H1 (cell line): Measurements from ENCODE around the gene EEPD1. TPM values are rescaled to one million over a fixed set of nuclear protein-coding genes. Genes with fewer than 3 reads are reported as not detected.

Experiments used
- CTCF ChIA-PET: fragments of 300-600 bp; sonication (Branson Sonifier 250); formaldehyde crosslinking; loops from one replicate; lab custom pipeline; 2021; ENCODE audit not compliant: partially characterized antibody; lab: Charles Lee
- POLR2A ChIA-PET: fragments of 300-600 bp; sonication (Branson Sonifier 250); formaldehyde crosslinking; loops from one replicate; lab custom pipeline; 2021; ENCODE audit warnings: inconsistent platforms; ENCODE audit not compliant: partially characterized antibody; lab: Charles Lee
- DNase-seq, 2 experiments: peaks; one replicate each; pipeline versions ENCODE4 v3.0.0 to v3.0.0-alpha.2; 2010 to 2022; ENCODE audit warnings: low spot score in 2 of 2, low read depth in 1 of 2, mixed read lengths in 1 of 2
- FAIRE-seq: peaks from 2 replicates; lab custom pipeline; 2011; peaks lifted over from hg19 to GRCh38; lab: Jason Lieb, UNC
- H2AFZ ChIP-seq: 2 replicates; pipeline ENCODE4 v1.8.1; 2012; ENCODE audit warnings: low read length, inconsistent platforms
- H2AK5ac ChIP-seq: 2 replicates; pipeline ENCODE4 v1.6.1; 2013; ENCODE audit warnings: low read depth, low read length
- H2BK120ac ChIP-seq: replicated peaks from 2 replicates; pipeline ENCODE3; 2013; ENCODE audit warnings: low read depth, low read length, inconsistent platforms
- H2BK12ac ChIP-seq: 2 replicates; pipeline ENCODE4 v1.6.1; 2013; ENCODE audit warnings: low read depth, low read length
- H2BK15ac ChIP-seq: 2 replicates; pipeline ENCODE4 v1.6.1; 2013; ENCODE audit warnings: low read length
- H2BK20ac ChIP-seq: 2 replicates; pipeline ENCODE4 v1.6.1; 2013; ENCODE audit warnings: low read length
- H2BK5ac ChIP-seq: 2 replicates; pipeline ENCODE4 v1.6.1; 2013; ENCODE audit warnings: low read depth, low read length
- H3K14ac ChIP-seq: 2 replicates; pipeline ENCODE4 v1.6.1; 2013; ENCODE audit warnings: inconsistent platforms; ENCODE audit not compliant: insufficient read length
- H3K18ac ChIP-seq: 2 replicates; pipeline ENCODE4 v1.6.1; 2013; ENCODE audit warnings: low read length; ENCODE audit errors: extremely low read depth
- H3K23ac ChIP-seq: 2 replicates; pipeline ENCODE4 v1.6.1; 2013; ENCODE audit warnings: inconsistent platforms; ENCODE audit not compliant: insufficient read length
- H3K23me2 ChIP-seq: 2 replicates; pipeline ENCODE4 v1.6.1; 2013; ENCODE audit warnings: low read depth, low read length
- H3K27ac ChIP-seq: 2 replicates; pipeline ENCODE4 v1.6.1; 2011; ENCODE audit warnings: low read depth, low read length, inconsistent platforms
- H3K27me3 ChIP-seq, 4 experiments: replicated peaks in 1 of 4; 1 replicate in 1 of 4; 2 replicates in 3 of 4; pipeline versions ENCODE4 v1.6.1 to v1.8.1; 2011 to 2013; ENCODE audit warnings: low read length in 3 of 4, mild to moderate bottlenecking in 3 of 4, inconsistent platforms in 2 of 4, mixed read lengths in 2 of 4, moderate library complexity in 1 of 4; ENCODE audit not compliant: control insufficient read depth in 3 of 4, insufficient read depth in 3 of 4; ENCODE audit errors: extremely low read depth in 1 of 4
- H3K36me3 ChIP-seq, 4 experiments: 2 replicates each; pipeline versions ENCODE4 v1.6.1 to v1.8.1; 2011 to 2013; ENCODE audit warnings: mild to moderate bottlenecking in 4 of 4, low read length in 3 of 4, moderate library complexity in 2 of 4, control low read depth in 1 of 4, inconsistent platforms in 1 of 4; ENCODE audit not compliant: insufficient read depth in 4 of 4, control insufficient read depth in 2 of 4
- H3K4ac ChIP-seq: replicated peaks from 2 replicates; pipeline ENCODE3; 2013; ENCODE audit warnings: low read length, low read depth, mixed read lengths, inconsistent platforms; ENCODE audit not compliant: insufficient read length
- H3K4me1 ChIP-seq, 4 experiments: replicated peaks in 1 of 4; 1 replicate in 1 of 4; 2 replicates in 3 of 4; pipeline versions ENCODE4 v1.6.1 to v1.8.1; 2011 to 2013; ENCODE audit warnings: low read length in 3 of 4, inconsistent platforms in 2 of 4, mixed read lengths in 1 of 4; ENCODE audit not compliant: insufficient read depth in 4 of 4, control insufficient read depth in 3 of 4
- H3K4me2 ChIP-seq, 2 experiments: 2 replicates each; pipeline versions ENCODE4 v1.6.1 to v1.8.1; 2011 to 2013; ENCODE audit warnings: low read depth in 2 of 2, low read length in 2 of 2, control low read depth in 1 of 2, inconsistent platforms in 1 of 2, mild to moderate bottlenecking in 1 of 2; ENCODE audit not compliant: insufficient read depth in 1 of 2
- H3K4me3 ChIP-seq, 4 experiments: fragments of 200-600, 300-600 bp in 1 of 4; sonication (generic), shearing (Covaris generic), sonication (Bioruptor Twin) in 1 of 4; 2 replicates each; pipeline versions ENCODE4 v1.5.1 to v1.8.1; 2011 to 2016; ENCODE audit warnings: low read length in 4 of 4, low read depth in 3 of 4, control low read depth in 2 of 4, inconsistent platforms in 2 of 4, mild to moderate bottlenecking in 2 of 4, mixed read lengths in 1 of 4, moderate library complexity in 1 of 4; ENCODE audit not compliant: insufficient read depth in 2 of 4; ENCODE audit errors: extremely low read depth in 1 of 4
- H3K56ac ChIP-seq: replicated peaks from 2 replicates; pipeline ENCODE3; 2013; ENCODE audit warnings: low read depth, mild to moderate bottlenecking, mixed read lengths, low read length, inconsistent platforms; ENCODE audit not compliant: insufficient read length
- H3K79me1 ChIP-seq: 2 replicates; pipeline ENCODE4 v1.6.1; 2013; ENCODE audit warnings: low read depth, low read length, control low read depth
- H3K79me2 ChIP-seq, 2 experiments: 2 replicates each; pipeline versions ENCODE4 v1.6.1 to v1.8.1; 2012 to 2013; ENCODE audit warnings: low read length in 2 of 2, mild to moderate bottlenecking in 2 of 2, inconsistent platforms in 1 of 2; ENCODE audit not compliant: insufficient read depth in 2 of 2, control insufficient read depth in 1 of 2
- H3K9ac ChIP-seq, 4 experiments: replicated peaks in 1 of 4; 1 replicate in 1 of 4; 2 replicates in 3 of 4; pipeline versions ENCODE4 v1.6.1 to v1.8.1; 2011 to 2013; ENCODE audit warnings: low read depth in 3 of 4, low read length in 3 of 4, control low read depth in 2 of 4, mild to moderate bottlenecking in 2 of 4, moderate library complexity in 2 of 4, inconsistent platforms in 1 of 4; ENCODE audit errors: extremely low read depth in 1 of 4
- H3K9me3 ChIP-seq, 2 experiments: 2 replicates each; pipeline versions ENCODE4 v1.6.1 to v1.8.1; 2012 to 2013; ENCODE audit warnings: mild to moderate bottlenecking in 2 of 2, moderate library complexity in 2 of 2, control low read depth in 1 of 2, inconsistent platforms in 1 of 2, low read depth in 1 of 2, low read length in 1 of 2, mixed read lengths in 1 of 2; ENCODE audit not compliant: insufficient read depth in 2 of 2
- H4K20me1 ChIP-seq, 2 experiments: replicated peaks in 1 of 2; 2 replicates each; pipeline versions ENCODE3 to v1.8.1; 2011 to 2013; ENCODE audit warnings: inconsistent platforms in 2 of 2, low read length in 2 of 2, mild to moderate bottlenecking in 1 of 2; ENCODE audit not compliant: insufficient read depth in 2 of 2, control insufficient read depth in 1 of 2
- H4K5ac ChIP-seq: 2 replicates; pipeline ENCODE4 v1.6.1; 2013; ENCODE audit warnings: low read length, low read depth, mixed read lengths, inconsistent platforms; ENCODE audit not compliant: insufficient read length
- H4K8ac ChIP-seq: 2 replicates; pipeline ENCODE4 v1.8.0; 2013; ENCODE audit warnings: mild to moderate bottlenecking, moderate library complexity, low read length, inconsistent platforms; ENCODE audit not compliant: insufficient read depth; ENCODE audit errors: extremely low read depth
- H4K91ac ChIP-seq: replicated peaks from 2 replicates; pipeline ENCODE3; 2013; ENCODE audit warnings: low read length, mixed read lengths, inconsistent platforms; ENCODE audit not compliant: insufficient read length
- CHD1 ChIP-seq: IDR thresholded peaks from 2 replicates; pipeline ENCODE4 v1.6.1; 2012; ENCODE audit warnings: low read depth, low read length, improper control_type of control experiment
- EGR1 ChIP-seq: IDR thresholded peaks from 2 replicates; pipeline ENCODE4 v1.6.1; 2011; ENCODE audit warnings: low read depth, low read length, borderline replicate concordance
- KDM5A ChIP-seq: fragments of 200-600 bp; IDR thresholded peaks from 2 replicates; pipeline ENCODE4 v1.7.1; 2012; ENCODE audit warnings: mild to moderate bottlenecking, low read length, inconsistent platforms, mixed read lengths
- RAD21 ChIP-seq, 2 experiments: IDR thresholded peaks in 1 of 2; conservative IDR thresholded peaks in 1 of 2; 2 replicates each; pipeline ENCODE4 v1.6.1; 2011; ENCODE audit warnings: low read depth in 2 of 2, low read length in 2 of 2, improper control_type of control experiment in 1 of 2, inconsistent platforms in 1 of 2, mild to moderate bottlenecking in 1 of 2, moderate library complexity in 1 of 2
- WGBS, 2 experiments: shearing (Covaris generic) in 1 of 2; methylation state at CpG; one replicate each; pipeline versions ENCODE4 v1.1.6 to v1.1.7; 2013 to 2015; ENCODE audit warnings: low lambda C conversion rate in 2 of 2, mixed read lengths in 2 of 2, inconsistent platforms in 1 of 2, low coverage in 1 of 2, missing lambda C conversion rate in 1 of 2; ENCODE audit not compliant: insufficient replicate concordance in 2 of 2, insufficient coverage in 1 of 2, insufficient read length in 1 of 2; ENCODE audit errors: extremely low coverage in 1 of 2, missing lambda C conversion rate in 1 of 2; 5-methylcytosine and 5-hydroxymethylcytosine counted together
- polyA plus RNA-seq, 7 experiments: library from polyadenylated mRNA; depleted of rRNA in 3 of 7; stranded (reverse) in 5 of 7; unstranded in 2 of 7; fragments of >200 nt in 5 of 7; fragments of 200-250 nt in 2 of 7; gene quantifications; 1 replicate in 5 of 7; 2 replicates in 1 of 7; 4 replicates in 1 of 7; pipeline versions ENCODE4 v1.2.1 to v1.2.3, GENCODE V29; 2011 to 2013; ENCODE audit warnings: missing spikeins in 2 of 7, mixed read lengths in 2 of 7
- total RNA-seq: library from RNA; stranded (reverse); fragmentation: NEBNext Ultra II Directional; extraction: Animal tissue kit (Norgen Biotek cat#: 25700); gene quantifications from 2 replicates; pipeline ENCODE4 v1.2.1, GENCODE V29; 2021

The EEPD1 gene
- total and polyA plus RNA-seq, 2 of the 8 experiments (the other 6 are each of a cell fraction or from before 2014, with no cell fraction given), result 3.1 to 7.8 TPM

DNA sequence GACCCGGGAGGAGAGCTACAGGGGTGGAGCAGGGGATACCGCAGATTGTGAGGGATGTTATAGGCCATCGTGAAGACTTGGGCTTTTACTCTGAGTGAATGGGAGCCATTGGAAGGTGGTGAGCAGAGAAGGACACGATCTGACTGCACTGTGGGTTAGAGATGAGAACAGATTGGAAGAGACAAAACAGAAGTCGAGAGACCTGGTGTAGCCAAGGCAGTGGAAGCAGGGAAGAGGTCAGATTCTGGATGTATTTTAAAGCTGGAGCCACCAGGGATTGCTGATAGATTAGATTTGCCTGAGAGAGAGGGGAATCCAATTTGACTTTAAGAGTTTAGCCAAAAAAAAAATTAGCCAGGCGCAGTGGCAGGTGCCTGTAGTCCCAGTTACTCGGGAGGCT is 21.6 kb upstream of the EEPD1 start:
- Histone ChIP-seq H3K56ac (no peak overlapping the region), H4K8ac (no peak overlapping the region), H3K23ac (no peak overlapping the region), H4K91ac (no peak overlapping the region), H2BK15ac (no peak overlapping the region), H3K4me3 (no peak overlapping the region), H3K18ac (no peak overlapping the region), H2AFZ (no peak overlapping the region), H2BK12ac (no peak overlapping the region), H3K4ac (no peak overlapping the region), H3K79me1 (no peaks in the 10 kb centered on the region), H3K36me3 (no peaks in the 10 kb centered on the region), H2BK20ac (no peak overlapping the region), H3K4me1 (no peaks in the 10 kb centered on the region), H2BK5ac (no peak overlapping the region), H3K4me2 (no peak overlapping the region), H3K27me3 (no peaks in the 10 kb centered on the region), H4K5ac (no peak overlapping the region), H3K79me2 (no peaks in the 10 kb centered on the region), H3K9me3 (no peaks in the 10 kb centered on the region), H3K9ac (no peak overlapping the region), H3K23me2 (no peaks in the 10 kb centered on the region), H2BK120ac (no peak overlapping the region), H3K14ac (no peak overlapping the region), H4K20me1 (no peaks in the 10 kb centered on the region), H3K27ac (no peak overlapping the region), H2AK5ac (no peak overlapping the region)
- ChIA-PET POLR2A (interaction anchor here (1.0 kb wide), 1 partner anchor 101 kb away, joined by 3 read pairs; no protein-coding TSS in a partner anchor), CTCF (interaction anchor here (0.7 to 2.1 kb wide), 16 partner anchors 10 to 225 kb away, joined by 3 to 11 read pairs (median 4); no protein-coding TSS in a partner anchor)
- DNase-seq (no peak), FAIRE-seq (no peak)
- WGBS, 2 experiments, result 83% methylated on average over 7 of the region's 7 CpGs; no CpG with 5 or more reads in 1 of the 2 experiments
- TF ChIP-seq CHD1 (no peak), RAD21 (IDR thresholded peaks at IDR 0.05 in 1 of 2, conservative IDR thresholded peaks at IDR 0.05 in 1 of 2; ENCODE audit: low read depth in 2 of 2, low read length in 2 of 2) (peak in 1 of 2 experiments; percentile 24; a peak in 1 of 4 replicates), EGR1 (no peak), KDM5A (no peak)
